GM12801 (cell line): ENCODE data around the gene SREBF1.

Experiments
- TF ChIP-seq, protein P1 (sequence below): IDR thresholded peaks from one replicate; pipeline ENCODE4 v1.5.1; 2011; ENCODE audit warnings: control low read depth; ENCODE audit not compliant: insufficient read length; ENCODE audit errors: extremely low read depth

Gene SREBF1

DNA sequence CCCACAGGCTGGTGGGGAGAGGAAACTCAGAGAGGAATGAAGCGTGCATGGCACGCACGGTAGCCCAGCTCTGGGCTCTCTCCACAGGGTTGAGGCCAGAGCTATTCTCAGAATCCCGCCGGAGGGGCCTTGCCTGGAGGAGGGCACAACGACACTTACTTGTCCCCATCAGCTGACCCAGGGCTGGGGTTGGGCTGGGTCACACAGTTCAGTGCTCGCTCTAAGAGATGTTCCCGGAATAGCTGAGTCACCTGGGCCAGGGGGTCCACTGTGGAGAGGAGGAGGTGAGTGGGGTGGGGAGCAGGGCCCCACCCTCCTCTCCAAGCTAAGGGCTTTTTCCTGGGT, 21.8 kb downstream of the SREBF1 start:
- TF ChIP-seq, protein P1, sequence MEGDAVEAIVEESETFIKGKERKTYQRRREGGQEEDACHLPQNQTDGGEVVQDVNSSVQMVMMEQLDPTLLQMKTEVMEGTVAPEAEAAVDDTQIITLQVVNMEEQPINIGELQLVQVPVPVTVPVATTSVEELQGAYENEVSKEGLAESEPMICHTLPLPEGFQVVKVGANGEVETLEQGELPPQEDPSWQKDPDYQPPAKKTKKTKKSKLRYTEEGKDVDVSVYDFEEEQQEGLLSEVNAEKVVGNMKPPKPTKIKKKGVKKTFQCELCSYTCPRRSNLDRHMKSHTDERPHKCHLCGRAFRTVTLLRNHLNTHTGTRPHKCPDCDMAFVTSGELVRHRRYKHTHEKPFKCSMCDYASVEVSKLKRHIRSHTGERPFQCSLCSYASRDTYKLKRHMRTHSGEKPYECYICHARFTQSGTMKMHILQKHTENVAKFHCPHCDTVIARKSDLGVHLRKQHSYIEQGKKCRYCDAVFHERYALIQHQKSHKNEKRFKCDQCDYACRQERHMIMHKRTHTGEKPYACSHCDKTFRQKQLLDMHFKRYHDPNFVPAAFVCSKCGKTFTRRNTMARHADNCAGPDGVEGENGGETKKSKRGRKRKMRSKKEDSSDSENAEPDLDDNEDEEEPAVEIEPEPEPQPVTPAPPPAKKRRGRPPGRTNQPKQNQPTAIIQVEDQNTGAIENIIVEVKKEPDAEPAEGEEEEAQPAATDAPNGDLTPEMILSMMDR = no peak

DNA sequence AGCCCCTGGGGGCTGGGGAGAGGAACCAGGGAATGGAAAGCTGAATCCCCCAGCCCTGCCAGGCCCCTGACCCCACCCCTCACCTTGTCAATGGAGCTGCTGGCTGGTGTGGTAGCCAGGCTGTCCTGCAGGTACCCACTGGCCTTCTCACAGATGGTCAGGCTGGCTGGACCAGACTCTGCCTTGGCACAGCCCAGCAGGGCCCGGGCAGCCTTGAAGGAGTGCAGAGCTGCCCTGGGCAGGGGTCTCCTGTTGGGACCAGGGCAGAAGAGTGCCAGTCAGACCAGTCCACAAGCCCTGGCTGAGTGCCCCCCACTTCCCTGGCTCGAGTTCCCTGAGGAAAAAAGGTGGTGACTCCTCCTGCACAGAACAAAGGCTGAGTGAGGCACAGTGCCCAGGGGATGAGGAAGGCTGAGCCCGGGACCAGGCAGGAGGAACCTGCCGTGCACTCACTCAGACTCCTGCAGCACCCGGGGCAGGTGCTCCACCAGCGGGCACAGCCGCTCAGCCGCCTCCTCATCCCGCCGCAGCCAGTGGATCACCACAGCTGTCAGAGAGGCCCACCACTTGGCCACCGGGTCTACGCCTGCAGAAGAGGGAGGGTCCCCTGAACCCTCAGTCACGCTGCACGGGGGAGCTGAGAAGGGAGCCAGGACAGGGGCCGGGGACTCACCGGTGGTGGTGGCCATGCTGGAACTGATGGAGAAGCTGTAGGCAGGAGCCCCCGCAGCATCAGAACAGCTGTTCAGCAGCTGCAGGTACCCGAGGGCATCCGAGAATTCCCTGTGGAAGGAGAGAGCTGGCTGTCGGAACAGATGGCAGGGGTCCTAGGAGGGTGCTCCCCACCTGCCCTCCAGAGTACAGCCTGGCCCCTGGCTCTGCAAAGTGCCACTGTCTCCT, 22.4 kb downstream of the SREBF1 start:
- TF ChIP-seq, protein P1 = no peak

DNA sequence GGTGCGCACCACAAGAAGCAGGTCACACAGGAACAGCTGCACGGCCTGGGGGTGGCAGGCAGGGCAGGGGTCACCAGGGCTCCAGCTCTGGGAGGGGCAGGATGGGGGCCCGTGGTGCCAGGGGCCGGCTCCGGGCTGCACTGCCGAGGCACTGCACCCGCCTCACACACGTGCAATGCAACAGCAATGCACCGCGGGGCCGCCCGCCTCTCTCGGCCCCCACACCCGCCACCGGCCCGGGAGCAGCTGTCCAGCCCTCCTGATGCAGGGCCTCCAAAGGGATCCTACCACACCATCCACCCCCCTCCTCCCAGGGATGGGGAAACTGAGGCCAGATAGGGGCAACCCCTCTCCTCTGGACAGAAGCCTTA, 23.1 kb downstream of the SREBF1 start:
- TF ChIP-seq, protein P1 = no peak

DNA sequence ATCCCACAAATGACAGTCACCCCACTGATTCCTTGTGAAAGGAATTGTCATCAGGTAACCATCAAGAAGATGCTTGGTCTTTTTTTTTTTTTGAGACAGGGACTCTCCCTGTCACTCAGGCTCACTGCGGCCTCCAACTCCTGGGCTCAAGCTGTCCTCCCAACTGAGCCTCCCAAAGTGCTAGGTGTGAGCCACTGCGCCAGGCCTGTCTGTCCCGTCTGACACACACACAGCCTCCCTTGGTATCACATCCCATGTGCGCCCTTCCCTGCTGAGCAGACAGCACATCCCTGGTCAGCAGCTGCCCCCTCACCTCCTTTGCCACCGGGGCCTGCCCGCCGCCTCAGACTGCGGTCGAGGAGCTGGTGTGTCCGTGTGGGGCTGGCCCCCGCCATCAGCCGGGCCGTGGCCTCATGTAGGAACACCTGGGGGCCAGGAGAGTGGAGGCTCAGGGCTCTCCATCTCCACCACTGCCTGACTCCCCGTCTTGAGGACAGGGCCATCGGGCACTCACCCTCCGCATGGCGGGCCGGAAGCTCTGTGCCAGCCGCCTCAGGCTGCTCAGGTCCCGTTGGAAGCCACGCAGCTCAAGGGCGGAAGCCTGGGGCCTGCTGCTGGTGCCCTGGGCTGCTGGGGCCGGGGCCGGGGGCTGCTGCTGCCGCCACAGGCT, 23.6 kb downstream of the SREBF1 start:
- TF ChIP-seq, protein P1 = no peak

DNA sequence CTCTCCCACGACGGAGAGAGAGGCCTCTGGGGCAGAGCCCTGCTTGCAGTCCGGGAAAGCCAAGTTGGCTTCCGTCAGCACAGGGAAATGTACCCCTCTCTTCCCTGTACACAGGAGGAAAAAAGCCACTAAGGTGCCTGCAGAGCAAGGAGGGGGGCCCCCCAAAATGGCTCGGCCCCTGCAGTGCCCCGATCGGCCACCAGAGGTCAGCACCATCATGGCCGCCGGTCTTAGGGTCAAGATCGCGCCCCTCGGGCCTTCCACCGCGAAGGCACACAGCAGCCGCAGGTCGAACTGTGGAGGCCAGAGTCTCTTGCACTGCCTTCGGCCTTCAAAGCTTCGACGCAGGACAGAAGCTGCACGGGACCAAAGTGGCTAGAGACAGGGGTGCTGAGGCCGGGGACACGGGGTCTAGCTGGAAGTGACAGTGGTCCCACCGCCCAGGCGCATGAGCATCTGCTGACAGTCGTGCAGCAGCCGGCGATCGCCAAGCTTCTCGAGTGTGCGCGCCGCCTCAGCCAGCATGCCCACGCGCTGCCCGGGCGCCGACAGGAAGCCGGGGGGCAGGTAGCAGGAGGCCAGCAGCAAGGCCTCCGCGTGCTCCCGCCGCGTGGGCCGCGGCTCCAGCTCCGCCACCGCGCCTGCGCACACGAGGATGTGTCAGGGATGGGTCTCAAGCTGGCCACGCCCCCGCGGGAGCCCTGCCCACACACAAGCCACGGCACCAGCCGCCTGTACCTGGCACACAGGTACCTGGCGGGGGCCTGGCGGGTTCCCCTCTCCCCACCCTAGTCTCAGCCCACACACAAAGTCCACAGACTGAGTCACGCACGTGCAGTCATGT, 24.4 kb downstream of the SREBF1 start:
- TF ChIP-seq, protein P1 = no peak

DNA sequence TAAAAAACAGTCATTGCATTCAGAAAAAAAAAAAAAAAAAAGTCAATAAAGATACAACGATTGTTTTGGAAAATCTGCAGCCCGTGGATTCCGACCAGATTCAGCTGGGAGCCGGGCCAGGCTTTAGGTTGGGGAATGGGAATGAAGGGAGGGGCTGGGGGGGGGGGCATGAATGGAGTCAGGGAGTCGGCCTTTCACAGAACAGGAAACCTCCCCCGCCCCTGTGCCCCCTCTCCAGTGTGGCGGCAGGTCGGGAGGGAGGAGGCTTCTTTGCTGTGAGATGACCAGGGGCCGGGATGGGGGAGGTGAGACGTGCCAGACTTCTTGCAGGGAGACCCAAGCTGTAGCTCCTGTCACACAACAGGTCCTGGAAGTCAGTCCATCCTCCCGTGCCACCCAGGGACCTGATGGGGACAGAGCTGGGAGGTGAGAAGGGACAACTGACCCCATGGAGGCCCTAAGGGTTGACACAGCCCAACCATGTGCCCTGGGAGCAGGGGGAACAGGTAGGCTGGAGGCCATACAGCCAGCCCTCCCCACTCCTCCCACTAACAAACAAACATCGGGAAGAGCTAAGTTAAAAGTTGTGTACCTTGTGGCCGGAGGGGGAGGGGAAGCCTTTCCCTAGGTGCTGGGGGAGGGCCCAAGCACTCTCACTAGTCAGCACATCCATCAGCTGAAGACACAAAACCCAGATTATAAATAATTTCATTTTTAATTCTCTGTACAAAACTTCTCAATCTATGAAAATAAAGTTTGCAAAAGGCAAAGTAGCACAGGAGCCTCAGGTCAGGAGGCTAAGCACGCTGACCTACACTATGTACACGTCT, 25.2 kb downstream of the SREBF1 start:
- TF ChIP-seq, protein P1 = no peak
